Dedifferentiated amniotic fluid mesenchymal stem cell (primary cell): Measurements from ENCODE around the gene MAST4.

Source experiments
- DNase-seq: peaks from one replicate; pipeline ENCODE4 v3.0.0-alpha.2; 2016; ENCODE audit errors: extremely low spot score

Gene MAST4

GRCh38 chr5:66595756-66596635, at the start of gene MAST4:
TSS of gene MAST4 (plus strand) at chr5:66596393. CDS start at chr5:66596656, 263 bp downstream.
- DNase-seq: peak; percentile 27

GRCh38 chr5:66546541-66546940, 49.7 kb upstream of the MAST4 start:
- no peak for DNase-seq

DNA sequence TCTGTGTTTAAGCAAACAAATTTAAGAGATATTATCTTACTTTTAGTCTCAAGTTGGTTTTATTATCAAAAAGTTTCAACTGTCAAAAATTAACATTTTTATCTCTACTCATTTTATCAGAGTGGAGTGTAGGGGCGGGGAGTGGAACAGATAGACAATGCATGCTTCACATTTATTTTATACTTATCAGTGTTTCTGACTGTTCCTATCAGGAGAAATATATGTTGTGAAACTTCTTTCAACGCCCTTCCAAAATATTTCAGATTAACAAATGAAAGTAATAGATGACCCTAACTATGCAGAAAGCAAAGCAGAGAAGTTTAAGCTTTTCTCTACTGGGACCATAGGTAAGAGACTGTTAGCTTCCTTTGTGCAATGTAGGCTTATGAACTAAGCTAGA, 44.9 kb upstream of the MAST4 start:
- no peak for DNase-seq

DNA sequence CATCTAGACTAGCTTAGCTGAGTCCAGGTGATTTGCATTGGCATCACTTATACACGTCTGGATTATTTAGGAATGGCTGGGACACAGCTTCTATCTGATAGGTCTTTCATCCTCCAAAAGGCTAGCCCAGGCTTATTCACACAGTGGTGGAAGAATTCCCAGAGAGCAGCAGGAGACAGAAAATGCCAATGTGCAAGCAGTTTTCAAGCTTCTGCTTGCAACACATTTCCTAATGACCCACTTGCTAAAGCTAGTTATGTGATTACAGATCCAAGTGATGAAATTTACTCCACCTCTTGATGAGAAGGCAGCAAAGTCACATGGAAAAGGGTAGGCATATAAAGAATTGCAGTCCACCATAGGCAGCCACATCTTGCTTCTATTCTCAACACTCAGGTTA, 44.2 kb upstream of the MAST4 start:
- no peak for DNase-seq

DNA sequence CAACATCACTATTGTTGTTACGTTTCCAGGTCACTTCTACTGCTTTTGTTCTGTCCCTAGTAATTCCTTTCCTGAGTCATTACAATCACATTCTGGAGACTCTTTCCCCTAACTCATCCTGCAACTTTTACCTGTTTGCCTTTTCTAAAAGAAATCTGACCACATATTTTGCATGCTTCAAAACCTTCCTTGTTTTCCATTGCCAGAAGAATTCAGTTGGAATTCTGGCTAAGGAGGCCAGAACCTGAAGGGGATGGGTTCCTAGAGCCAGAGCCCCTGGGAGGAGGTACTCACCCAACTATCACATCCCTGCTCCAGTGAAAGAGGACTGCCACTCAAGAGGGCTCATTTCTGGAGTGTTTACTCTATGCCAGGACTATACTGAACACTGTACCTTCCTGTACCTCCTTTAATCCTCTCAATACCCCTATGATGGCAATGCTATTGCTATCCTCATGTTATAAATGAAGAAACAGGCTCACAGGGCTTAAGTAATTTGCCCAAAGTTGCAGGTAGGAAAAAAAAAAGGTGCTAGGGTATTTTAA, 42.8 kb upstream of the MAST4 start:
- no peak for DNase-seq

DNA sequence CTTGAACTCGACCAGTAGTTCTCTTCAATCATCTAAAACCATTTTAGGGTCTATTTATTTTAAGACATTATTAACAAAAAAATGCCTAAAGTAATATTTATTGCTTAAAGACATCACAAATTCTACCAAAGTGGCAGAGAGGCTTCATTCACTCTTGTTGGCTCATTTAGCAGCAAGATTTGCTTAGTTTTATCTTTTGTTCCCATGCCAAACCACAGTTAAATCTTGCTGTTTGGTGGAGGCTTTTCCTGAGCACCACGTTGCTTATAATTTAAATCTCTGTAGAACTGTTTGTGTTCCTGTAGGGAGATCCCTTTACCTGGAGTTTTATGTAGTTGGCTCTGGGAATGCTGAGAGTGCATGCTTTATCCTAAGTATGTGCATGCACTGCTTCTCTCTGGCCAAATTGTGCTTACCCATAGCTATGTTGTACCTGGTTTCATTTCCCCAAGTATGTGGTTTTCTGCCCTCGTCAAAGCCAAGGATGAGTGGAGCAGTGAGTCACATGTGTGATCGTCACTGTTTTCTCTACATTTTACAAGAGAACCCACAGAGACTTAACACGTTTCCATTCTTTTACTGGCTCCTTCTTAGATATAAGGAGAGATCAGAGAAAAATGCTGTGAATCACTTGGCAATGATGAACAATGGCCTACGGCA, 42.1 kb upstream of the MAST4 start:
- DNase-seq: no peak

DNA sequence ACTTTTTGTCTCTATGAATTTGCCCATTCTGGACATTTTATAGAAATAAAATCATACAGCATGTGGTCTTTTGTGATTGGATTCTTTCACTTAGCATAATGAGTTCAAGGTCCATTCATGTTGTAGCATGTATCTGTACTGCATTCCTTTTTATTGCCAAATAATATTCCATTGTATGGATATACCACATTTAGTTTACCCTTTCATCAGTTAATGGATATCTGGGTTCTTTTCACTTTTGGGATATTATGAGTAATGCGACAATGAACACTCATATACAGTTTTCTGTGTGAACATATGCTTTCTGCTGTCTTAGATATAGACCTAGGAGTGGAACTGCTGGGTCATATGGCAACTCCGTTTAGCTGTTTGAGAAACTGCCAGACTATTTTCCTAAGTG, 41.3 kb upstream of the MAST4 start:
- DNase-seq: no peak

DNA sequence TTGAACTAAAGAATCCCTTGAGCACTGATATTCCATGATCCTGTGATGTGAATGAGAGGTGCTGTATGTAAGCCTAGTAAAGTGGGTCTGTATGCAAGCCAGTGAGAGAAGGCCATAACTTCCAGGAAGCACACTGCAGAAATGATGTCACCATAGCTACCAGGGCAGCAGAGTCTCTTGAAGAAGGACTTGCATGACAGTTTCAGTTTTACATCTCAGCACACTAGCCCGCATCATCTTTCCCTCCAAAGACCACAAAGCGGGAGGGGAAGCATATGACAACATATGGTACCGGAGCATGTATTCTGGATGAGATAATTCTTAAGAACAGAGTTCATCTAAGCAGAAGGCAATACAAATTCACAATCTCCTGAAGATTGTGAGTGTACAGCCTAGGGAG, 37.6 kb upstream of the MAST4 start:
- no peak for DNase-seq

- DNase-seq: no peak
These were observed 35.8 kb upstream of the MAST4 start for GRCh38 chr5:66560371-66560770.

DNA sequence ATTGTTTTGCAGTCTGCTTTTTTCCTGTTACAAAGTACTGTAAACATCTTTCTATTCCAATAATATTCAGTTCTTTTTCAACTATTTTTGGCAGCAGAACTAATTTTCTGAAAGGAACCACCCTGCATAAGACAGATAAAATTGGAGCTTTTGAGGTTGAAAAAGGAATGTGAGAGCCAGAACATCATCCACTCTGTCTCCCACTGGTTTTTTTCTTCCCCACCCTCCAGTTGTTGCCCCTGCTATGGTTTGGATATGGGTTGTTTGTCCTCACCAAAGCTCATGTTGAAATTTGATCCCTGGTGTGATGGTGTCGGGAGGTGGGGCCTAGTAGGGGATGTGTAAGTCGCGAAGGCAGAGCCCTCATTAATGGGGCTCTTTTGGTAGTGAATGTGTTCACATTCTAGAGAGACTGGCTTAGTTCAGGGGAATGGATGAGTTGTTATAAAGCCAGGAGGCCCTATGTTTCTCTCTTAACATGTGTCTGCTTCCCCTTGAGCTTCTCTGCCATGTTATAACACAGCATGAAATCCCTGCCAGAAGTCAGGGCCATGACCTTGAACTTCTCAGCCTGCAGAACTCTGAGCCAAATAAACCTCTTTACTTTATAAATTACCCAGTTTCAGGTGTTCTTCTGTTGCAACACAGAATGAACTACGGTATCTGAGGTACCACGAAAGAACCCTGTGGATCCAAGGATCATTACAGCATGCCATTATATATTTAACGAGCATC, 34.8 kb upstream of the MAST4 start:
- no peak for DNase-seq

DNA sequence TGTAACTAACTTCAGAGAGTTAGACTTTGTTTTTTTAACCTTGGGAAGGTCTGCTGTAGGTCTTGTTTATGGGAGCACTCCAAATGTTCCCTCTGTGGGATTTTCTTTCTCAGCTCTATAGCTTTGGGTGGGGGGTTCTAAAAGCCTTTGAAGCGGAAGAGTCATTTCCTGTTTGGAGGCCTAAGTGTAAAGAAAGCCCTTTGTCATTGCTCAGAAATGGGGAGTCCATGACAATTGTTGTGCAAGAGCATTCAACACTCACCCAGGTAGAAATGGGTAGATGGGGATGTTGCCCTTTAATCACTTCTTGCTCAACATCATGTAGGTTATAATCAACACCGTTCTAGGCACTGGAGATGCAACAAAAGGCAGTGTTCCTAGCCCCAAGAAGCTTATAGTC, 30.3 kb upstream of the MAST4 start:
- DNase-seq: no peak

DNA sequence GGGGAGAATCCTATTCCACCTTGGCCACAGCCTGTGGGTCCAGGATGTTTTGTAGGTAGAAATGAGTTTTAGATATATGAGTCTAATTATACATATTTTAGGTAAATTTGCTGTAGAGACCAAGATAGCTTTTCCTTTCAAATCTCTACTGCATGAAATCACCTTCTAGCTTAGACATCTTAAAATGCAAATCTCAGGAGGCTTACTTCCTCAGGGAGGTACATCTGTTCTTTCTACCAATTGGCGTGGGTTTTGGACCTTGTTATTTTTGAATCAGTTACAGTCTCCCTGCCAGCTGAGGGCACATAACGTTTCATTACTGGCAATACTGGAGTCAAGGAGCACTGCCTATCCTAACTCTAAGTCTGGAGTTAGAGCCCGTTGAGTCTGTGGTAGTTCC, 28.7 kb upstream of the MAST4 start:
- no peak for DNase-seq

- no peak for DNase-seq
These were observed 26.0 kb upstream of the MAST4 start for GRCh38 chr5:66570201-66570600.

DNA sequence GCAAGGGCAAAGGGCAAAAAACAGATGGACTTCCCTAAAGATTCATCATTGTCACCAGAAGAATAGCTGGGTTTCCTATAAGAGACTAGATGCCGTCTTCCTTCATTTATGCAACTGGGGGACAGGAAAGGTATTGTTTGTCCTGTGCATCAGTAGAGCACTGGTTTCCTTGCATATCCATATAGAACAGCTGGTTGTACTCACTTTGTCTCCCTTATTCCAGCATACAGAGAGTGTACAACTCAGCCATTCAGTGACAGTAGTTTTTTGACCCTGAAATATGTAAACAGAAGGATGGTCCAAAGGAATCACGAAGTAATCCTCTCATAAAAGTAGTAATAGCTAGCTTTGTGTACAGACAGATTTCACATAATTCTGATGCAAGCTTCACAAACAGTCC, 22.5 kb upstream of the MAST4 start:
- no peak for DNase-seq

- no peak for DNase-seq
These were observed 13.6 kb upstream of the MAST4 start for GRCh38 chr5:66582499-66583165.

- DNase-seq: no peak
These were observed 10.9 kb upstream of the MAST4 start for GRCh38 chr5:66585291-66585690.

DNA sequence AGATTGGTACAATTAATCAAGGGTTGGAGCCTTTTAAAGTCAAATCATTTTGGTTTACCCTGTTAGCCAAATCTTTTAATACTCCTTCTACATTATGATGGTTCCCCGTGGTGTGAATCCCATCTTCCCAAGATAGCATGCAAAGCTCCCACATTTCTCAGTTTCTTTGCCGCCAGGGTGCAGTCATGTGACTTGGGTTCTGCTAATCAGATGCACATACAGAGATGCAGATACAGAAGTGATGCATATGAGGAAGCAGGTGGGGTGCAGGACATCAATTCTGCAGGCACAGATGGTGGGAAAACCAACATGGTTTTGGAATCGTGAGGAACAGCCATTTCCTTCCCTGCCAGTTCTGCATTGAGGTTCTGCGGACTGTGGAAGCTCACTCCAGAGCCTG, 8.4 kb upstream of the MAST4 start:
- no peak for DNase-seq

- DNase-seq: no peak
These were observed 516 bp downstream of the MAST4 start for GRCh38 chr5:66596636-66597182.

GRCh38 chr5:66597183-66597757, 1.1 kb downstream of the MAST4 start:
- no peak for DNase-seq

GRCh38 chr5:66602621-66603020, 6.4 kb downstream of the MAST4 start:
- DNase-seq: no peak

DNA sequence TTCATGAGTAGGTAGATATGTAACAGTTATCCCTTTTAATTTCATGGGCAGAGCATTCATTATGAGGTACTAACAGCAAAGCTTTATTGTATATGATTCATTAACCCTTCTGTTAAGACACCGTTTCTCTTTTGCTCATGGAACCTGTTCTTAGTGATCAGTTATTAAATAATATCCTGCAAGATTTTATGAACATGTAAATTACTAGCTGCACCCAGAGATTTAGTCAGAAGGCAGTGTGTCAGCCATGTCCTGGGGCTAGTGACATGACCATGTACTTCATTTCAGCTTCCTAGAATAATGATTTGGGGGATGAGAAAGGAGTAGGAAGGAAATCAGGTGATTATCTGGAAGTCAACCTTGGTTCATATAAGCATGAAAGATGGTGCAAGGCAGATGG, 7.0 kb downstream of the MAST4 start:
- DNase-seq: no peak
